Measurements from ENCODE around the gene H1-8.
"Not testable (repeated sequence)": the region's sequence is repeated elsewhere in the genome, so short reads cannot be mapped to it uniquely, and the experiment has no call there.

DNA sequence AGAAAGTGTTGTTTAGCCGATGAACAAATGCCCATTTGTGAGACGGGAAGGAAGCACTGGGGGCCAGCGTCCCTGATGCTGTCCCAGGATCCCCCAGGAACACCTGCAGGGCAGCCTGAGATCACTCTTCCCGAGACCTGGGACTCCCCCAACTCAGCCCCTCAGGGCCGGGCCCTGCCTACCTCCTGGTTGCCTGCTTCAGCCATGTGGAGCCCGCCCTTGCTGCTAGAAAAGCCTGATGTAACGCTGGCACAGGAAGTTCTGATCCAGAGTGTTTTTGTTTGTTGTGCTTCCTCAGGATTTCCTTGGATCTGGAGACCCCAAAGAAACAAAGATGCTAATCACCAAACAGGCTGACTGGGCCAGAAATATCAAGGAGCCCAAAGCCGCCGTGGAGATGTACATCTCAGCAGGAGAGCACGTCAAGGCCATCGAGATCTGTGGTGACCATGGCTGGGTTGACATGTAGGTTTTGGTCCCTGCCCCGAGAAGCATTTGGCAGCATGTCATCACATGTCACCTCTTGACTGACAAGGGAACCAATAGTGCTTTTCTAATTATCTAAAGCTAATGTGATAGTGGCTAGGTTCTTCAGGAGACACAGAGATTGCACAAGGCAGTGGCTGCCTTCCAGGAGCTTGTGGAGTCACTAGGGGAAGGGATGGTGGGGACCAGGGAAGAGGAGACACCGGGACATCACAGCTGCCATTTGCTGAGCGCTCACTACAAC is 43.2 kb upstream of the H1-8 start:
- TF ChIP-seq CTCF (IDR thresholded peaks at IDR 0.05 in 4 of 5, conservative IDR thresholded peaks at IDR 0.05 in 1 of 5); POLR2A (IDR thresholded peaks at IDR 0.05): not testable (repeated sequence)

All from gastrocnemius medialis (tissue), 4 donors.